OCI-LY7 (cell line): ENCODE data around the gene MRPL41. TPM values are rescaled to one million over a fixed set of nuclear protein-coding genes. Genes with fewer than 3 reads are reported as not detected.
"Not testable (repeated sequence)": the region's sequence is repeated elsewhere in the genome, so short reads cannot be mapped to it uniquely, and the experiment has no call there.

Experiments used
- BruUV-seq: library from RNA; stranded (reverse); fragments of 400-500 nt; replicated peaks from 2 replicates; lab custom pipeline; 2021; lab: Mats Ljungman, UMichigan
- CTCF ChIA-PET: fragments of 300-600 bp; sonication (Branson Sonifier 250); formaldehyde crosslinking; loops from one replicate; lab custom pipeline; 2022; ENCODE audit warnings: antibody characterized with exemption; ENCODE audit not compliant: unreplicated experiment; lab: Charles Lee
- POLR2A ChIA-PET: fragments of 300-600 bp; sonication (Branson Sonifier 250); formaldehyde crosslinking; loops from one replicate; lab custom pipeline; 2022; ENCODE audit warnings: antibody characterized with exemption; lab: Charles Lee
- DNase-seq: peaks from one replicate; pipeline ENCODE4 v3.0.0-alpha.2; 2015; ENCODE audit warnings: low spot score
- H2AFZ ChIP-seq: fragments of 200-600 bp; sonication (generic), shearing (Covaris generic); 2 replicates; pipeline ENCODE4 v1.6.1; 2014; ENCODE audit warnings: mild to moderate bottlenecking, antibody characterized with exemption, low read length, moderate library complexity
- H3K27ac ChIP-seq: fragments of 200-600 bp; sonication (generic); 2 replicates; pipeline ENCODE4 v1.5.1; 2014; ENCODE audit warnings: mixed run types, low read depth, mild to moderate bottlenecking, moderate library complexity, low read length, inconsistent platforms; ENCODE audit not compliant: poor library complexity, severe bottlenecking
- H3K36me3 ChIP-seq: fragments of 200-600 bp; sonication (generic); 2 replicates; pipeline ENCODE4 v1.6.1; 2014; ENCODE audit warnings: mild to moderate bottlenecking, antibody characterized with exemption, low read length, moderate library complexity, mixed read lengths; ENCODE audit not compliant: insufficient read depth
- H3K4me1 ChIP-seq: fragments of 200-600 bp; sonication (generic); 2 replicates; pipeline ENCODE4 v1.5.1; 2014; ENCODE audit warnings: mild to moderate bottlenecking, low read length; ENCODE audit not compliant: insufficient read depth, poor library complexity, severe bottlenecking
- H3K4me2 ChIP-seq: fragments of 200-600 bp; sonication (generic); 2 replicates; pipeline ENCODE4 v1.6.1; 2014; ENCODE audit warnings: mild to moderate bottlenecking, low read length
- H3K4me3 ChIP-seq: fragments of 200-600 bp; sonication (generic); 2 replicates; pipeline ENCODE4 v1.5.1; 2014; ENCODE audit warnings: mild to moderate bottlenecking, low read depth, low read length; ENCODE audit not compliant: poor library complexity, severe bottlenecking
- H3K79me2 ChIP-seq: fragments of 200-600 bp; sonication (generic); 2 replicates; pipeline ENCODE4 v1.6.1; 2016; ENCODE audit warnings: low read depth, mild to moderate bottlenecking, low read length, moderate library complexity, mixed read lengths; ENCODE audit not compliant: insufficient read depth
- H3K9me2 ChIP-seq: fragments of 200-600 bp; sonication (generic); 2 replicates; pipeline ENCODE4 v1.6.1; 2016; ENCODE audit warnings: mild to moderate bottlenecking, low read length, mixed read lengths; ENCODE audit not compliant: insufficient read depth
- H3K9me3 ChIP-seq: fragments of 200-600 bp; sonication (generic); 2 replicates; pipeline ENCODE4 v1.6.1; 2014; ENCODE audit warnings: mild to moderate bottlenecking, mixed run types, low read length, mixed read lengths
- H4K20me1 ChIP-seq: fragments of 200-600 bp; sonication (generic); 2 replicates; pipeline ENCODE4 v1.6.1; 2014; ENCODE audit warnings: mild to moderate bottlenecking, antibody characterized with exemption, low read length, moderate library complexity, mixed read lengths; ENCODE audit not compliant: insufficient read depth
- EZH2phosphoT487 ChIP-seq: fragments of 200-600 bp; sonication (generic); IDR thresholded peaks from 2 replicates; pipeline ENCODE4 v1.6.1; 2018; ENCODE audit warnings: low read depth, borderline replicate concordance, mild to moderate bottlenecking, mixed run types, antibody characterized with exemption, low read length, moderate library complexity, mixed read lengths
- intact Hi-C: fragments of 100-400 bp; cut with micrococcal nuclease; formaldehyde crosslinking; loops from one replicate; pipeline ENCODE4 v1.10.0; 2022; ENCODE audit not compliant: unreplicated experiment
- total RNA-seq, 2 experiments: library from RNA; depleted of rRNA in 1 of 2; stranded (reverse); fragments of >200 nt in 1 of 2; shearing (Covaris generic) in 1 of 2; gene quantifications; 2 replicates each; pipeline ENCODE4 v1.2.3, GENCODE V29; 2014 to 2022
- TF ChIP-seq, protein P1 (sequence below): fragments of 200-600 bp; sonication (generic); conservative IDR thresholded peaks from 2 replicates; pipeline ENCODE4 v1.5.1; 2014; ENCODE audit warnings: mild to moderate bottlenecking, antibody characterized with exemption, low read length, moderate library complexity, mixed read lengths

MRPL41 gene
- total RNA-seq, 2 experiments from 2014 or later, result 26.4 to 34.8 TPM

DNA sequence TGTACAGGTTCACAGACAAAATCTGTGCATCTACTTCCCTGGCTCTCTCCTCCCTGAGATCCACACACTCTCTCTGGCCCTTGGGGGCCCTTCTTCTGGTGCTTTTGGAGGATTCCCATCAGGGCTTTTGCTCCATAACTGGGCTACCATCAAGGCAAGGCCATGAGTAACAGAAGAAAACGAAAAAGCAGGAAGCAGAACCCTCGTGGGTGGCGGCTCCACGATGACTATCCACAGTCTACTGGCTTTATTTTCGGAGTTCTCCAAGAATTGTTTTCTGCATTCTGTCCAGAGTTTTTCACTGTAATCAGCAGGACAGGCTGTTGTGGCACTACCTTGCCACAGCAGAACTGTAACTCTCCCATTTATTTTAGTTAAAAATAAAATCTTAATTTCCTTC, 21.3 kb upstream of the MRPL41 start:
- H3K4me1 ChIP-seq, result peaks cover 7% of the 10 kb centered on the region
- H3K4me2 ChIP-seq, result no peak overlapping the region
- intact Hi-C loops, result no loop called here
- ChIA-PET POLR2A (no interaction called here), CTCF (no interaction called here)
- H4K20me1 ChIP-seq, result no peaks in the 10 kb centered on the region
- no peak overlapping the region for H3K27ac ChIP-seq
- no peak overlapping the region for H2AFZ ChIP-seq
- H3K79me2 ChIP-seq, result no peaks in the 10 kb centered on the region
- TF ChIP-seq EZH2phosphoT487, result no peak
- TF ChIP-seq, protein P1, sequence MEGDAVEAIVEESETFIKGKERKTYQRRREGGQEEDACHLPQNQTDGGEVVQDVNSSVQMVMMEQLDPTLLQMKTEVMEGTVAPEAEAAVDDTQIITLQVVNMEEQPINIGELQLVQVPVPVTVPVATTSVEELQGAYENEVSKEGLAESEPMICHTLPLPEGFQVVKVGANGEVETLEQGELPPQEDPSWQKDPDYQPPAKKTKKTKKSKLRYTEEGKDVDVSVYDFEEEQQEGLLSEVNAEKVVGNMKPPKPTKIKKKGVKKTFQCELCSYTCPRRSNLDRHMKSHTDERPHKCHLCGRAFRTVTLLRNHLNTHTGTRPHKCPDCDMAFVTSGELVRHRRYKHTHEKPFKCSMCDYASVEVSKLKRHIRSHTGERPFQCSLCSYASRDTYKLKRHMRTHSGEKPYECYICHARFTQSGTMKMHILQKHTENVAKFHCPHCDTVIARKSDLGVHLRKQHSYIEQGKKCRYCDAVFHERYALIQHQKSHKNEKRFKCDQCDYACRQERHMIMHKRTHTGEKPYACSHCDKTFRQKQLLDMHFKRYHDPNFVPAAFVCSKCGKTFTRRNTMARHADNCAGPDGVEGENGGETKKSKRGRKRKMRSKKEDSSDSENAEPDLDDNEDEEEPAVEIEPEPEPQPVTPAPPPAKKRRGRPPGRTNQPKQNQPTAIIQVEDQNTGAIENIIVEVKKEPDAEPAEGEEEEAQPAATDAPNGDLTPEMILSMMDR, result no peak
- DNase-seq, result no peak
- no peaks in the 10 kb centered on the region for H3K9me3 ChIP-seq
- no peak overlapping the region for H3K4me3 ChIP-seq
- no TSS peak for BruUV-seq
- H3K9me2 ChIP-seq, result no peaks in the 10 kb centered on the region
- no peaks in the 10 kb centered on the region for H3K36me3 ChIP-seq

DNA sequence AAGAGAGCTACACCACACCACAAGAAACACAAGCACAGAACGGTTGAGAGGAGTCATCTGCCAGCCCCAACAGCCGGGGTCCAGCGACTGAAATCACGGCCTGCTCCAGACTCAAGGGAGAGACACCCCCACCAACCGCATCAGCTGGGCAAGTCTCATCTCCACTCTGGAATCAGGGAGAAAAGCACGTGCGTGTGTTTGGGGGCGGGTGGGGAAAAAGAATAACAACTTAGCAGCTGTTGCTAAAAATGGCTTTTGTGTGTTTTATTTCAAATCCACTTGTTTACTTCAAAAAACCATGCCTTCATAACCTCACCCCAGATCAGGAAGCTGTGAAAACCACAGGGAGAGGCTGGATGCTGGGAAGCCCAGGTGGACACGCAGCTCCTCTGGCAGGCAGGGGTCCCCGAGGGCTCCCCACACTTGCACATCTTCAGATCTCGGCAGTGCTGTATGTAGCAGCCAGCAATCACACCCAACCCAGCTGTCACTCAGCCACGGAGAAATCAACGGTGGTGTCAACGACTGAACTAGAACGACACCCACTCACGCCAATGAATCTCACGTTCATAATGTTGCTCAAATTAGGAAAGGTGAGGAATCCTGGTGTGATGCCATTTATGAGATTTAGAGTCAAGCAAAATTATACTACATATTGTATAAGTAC, 20.4 kb upstream of the MRPL41 start:
- H3K27ac ChIP-seq, result no peak overlapping the region
- no peaks in the 10 kb centered on the region for H3K79me2 ChIP-seq
- intact Hi-C loops, result no loop called here
- H3K9me3 ChIP-seq, result no peaks in the 10 kb centered on the region
- no peaks in the 10 kb centered on the region for H3K9me2 ChIP-seq
- H4K20me1 ChIP-seq, result no peaks in the 10 kb centered on the region
- TF ChIP-seq, protein P1, result no peak
- TF ChIP-seq EZH2phosphoT487, result no peak
- no peak overlapping the region for H3K4me3 ChIP-seq
- no peak overlapping the region for H3K4me2 ChIP-seq
- DNase-seq, result no peak
- peaks cover 10% of the 10 kb centered on the region for H3K4me1 ChIP-seq
- ChIA-PET POLR2A (no interaction called here), CTCF (no interaction called here)
- H2AFZ ChIP-seq, result no peak overlapping the region
- no TSS peak for BruUV-seq
- no peaks in the 10 kb centered on the region for H3K36me3 ChIP-seq

DNA sequence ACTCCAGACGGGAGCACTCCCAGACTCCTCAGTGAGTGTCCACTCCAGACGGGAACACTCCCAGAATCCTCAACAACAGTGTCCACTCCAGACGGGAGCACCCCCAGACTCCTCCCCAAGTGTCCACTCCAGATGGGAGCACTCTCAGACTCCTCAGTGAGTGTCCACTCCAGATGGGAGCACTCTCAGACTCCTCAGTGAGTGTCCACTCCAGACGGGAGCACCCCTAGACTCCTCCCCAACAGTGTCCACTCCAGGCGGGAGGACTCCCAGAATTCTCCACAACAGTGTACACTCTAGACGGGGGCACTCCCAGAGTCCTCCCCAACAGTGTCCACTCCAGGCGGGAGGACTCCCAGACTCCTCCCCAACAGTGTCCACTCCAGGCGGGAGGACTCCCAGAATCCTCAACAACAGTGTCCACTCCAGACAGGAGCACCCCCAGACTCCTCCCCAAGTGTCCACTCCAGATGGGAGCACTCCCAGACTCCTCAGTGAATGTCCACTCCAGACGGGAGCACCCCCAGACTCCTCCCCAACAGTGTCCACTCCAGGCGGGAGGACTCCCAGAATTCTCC, 18.7 kb upstream of the MRPL41 start:
- DNase-seq, H3K9me3 ChIP-seq, H2AFZ ChIP-seq, BruUV-seq, CTCF ChIA-PET, intact Hi-C loops, H3K9me2 ChIP-seq, H3K4me2 ChIP-seq, H4K20me1 ChIP-seq, H3K79me2 ChIP-seq, H3K27ac ChIP-seq, POLR2A ChIA-PET, H3K4me3 ChIP-seq, H3K36me3 ChIP-seq: not testable (repeated sequence)
- H3K4me1 ChIP-seq, result peaks cover 20% of the 10 kb centered on the region
